Activated naive CD4-positive, alpha-beta T cell treated with anti-CD3 and anti-CD28 coated beads for 36 hours (primary cell): ENCODE measurements around the gene CORO6. TPM values are rescaled to one million over a fixed set of nuclear protein-coding genes. Genes with fewer than 3 reads are reported as not detected.

Experiments
- CTCF ChIA-PET: fragments of 350-600 bp; sonication (Branson Sonifier 250); formaldehyde crosslinking; loops from one replicate; lab custom pipeline; 2021; ENCODE audit warnings: antibody characterized with exemption; lab: Charles Lee
- DNase-seq: peaks from one replicate; pipeline ENCODE4 v3.0.0-alpha.2; 2020
- H3K27ac Mint-ChIP-seq: one replicate; pipeline ENCODE4 v1.8.0; 2021; ENCODE audit warnings: mild to moderate bottlenecking, mixed read lengths
- H3K27me3 Mint-ChIP-seq: one replicate; pipeline ENCODE4 v1.8.0; 2021; ENCODE audit warnings: low read depth, mixed read lengths
- H3K36me3 Mint-ChIP-seq: one replicate; pipeline ENCODE4 v1.8.0; 2021; ENCODE audit warnings: low read depth, mixed read lengths
- H3K4me1 Mint-ChIP-seq: one replicate; pipeline ENCODE4 v1.8.0; 2021; ENCODE audit warnings: low read depth, mixed read lengths
- H3K4me3 Mint-ChIP-seq: one replicate; pipeline ENCODE4 v1.8.0; 2021; ENCODE audit warnings: mild to moderate bottlenecking, moderate library complexity, mixed read lengths
- H3K9me3 Mint-ChIP-seq: one replicate; pipeline ENCODE4 v1.8.0; 2021; ENCODE audit warnings: mixed read lengths
- intact Hi-C: fragments of 100-400 bp; cut with micrococcal nuclease; formaldehyde crosslinking; loops from one replicate; pipeline ENCODE4 v1.15.1; 2023
- total RNA-seq, 2 experiments: library from RNA; stranded (reverse); gene quantifications; one replicate each; pipeline ENCODE4 v1.2.3, GENCODE V29; 2021

The CORO6 gene
- total RNA-seq, 2 experiments from 2014 or later = 24.8 to 27.3 TPM

DNA sequence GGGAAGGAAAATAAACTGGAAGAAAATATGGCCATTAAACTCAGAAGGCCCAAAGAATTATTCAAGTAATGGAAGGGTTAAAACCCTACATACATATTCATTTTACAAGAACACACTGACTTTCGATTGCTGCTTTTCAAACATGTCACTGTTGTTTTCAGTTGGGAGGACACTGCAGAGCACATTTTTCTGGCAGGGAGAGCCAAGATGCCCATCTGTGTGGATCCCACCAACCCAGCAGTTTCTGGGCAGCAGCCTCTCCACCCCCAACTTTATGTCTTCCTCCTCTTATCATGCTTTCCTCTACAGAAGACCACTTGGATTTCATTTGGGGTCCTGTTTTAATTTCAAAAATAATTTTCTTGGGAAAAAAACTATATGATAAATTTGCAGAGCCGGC, 7.1 kb upstream of the CORO6 start:
- Mint-ChIP-seq H3K36me3 (peaks cover 16% of the 10 kb centered on the region), H3K27ac (peak overlapping the region; percentile 68), H3K4me3 (no peak overlapping the region), H3K9me3 (no peaks in the 10 kb centered on the region), H3K4me1 (peaks cover 49% of the 10 kb centered on the region), H3K27me3 (no peaks in the 10 kb centered on the region)
- intact Hi-C loops = no loop called here
- CTCF ChIA-PET = interaction anchor here (0.8 to 3.4 kb wide), 4 partner anchors 9 to 149 kb away, joined by 3 to 15 read pairs (median 4); no protein-coding TSS in a partner anchor
- DNase-seq = no peak

DNA sequence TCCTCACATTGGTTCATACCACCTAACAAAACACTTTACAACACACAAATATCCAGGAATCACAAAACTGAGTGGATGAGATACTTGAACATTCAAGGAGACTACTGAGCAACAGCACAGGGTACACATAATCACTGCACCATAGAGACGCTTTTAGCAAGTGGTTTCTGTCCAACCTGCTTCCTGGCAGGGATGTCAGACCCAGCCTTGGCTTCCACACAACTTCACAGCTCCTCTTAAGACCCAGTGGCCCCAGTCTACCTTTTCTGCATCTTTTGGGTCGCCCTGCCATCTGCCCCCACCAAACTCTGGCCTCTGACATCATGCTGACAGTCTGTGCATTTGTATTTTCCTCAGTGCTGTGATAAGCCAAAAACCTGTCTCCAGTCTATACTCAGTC, 5.9 kb upstream of the CORO6 start:
- peaks cover 14% of the 10 kb centered on the region for H3K36me3 Mint-ChIP-seq
- CTCF ChIA-PET = interaction anchor here (0.9 to 3.4 kb wide), 4 partner anchors 11 to 151 kb away, joined by 3 to 15 read pairs (median 4); no protein-coding TSS in a partner anchor
- H3K27me3 Mint-ChIP-seq = no peaks in the 10 kb centered on the region
- DNase-seq = no peak
- no peak overlapping the region for H3K4me3 Mint-ChIP-seq
- intact Hi-C loops = no loop called here
- no peaks in the 10 kb centered on the region for H3K9me3 Mint-ChIP-seq
- H3K4me1 Mint-ChIP-seq = peaks cover 61% of the 10 kb centered on the region
- H3K27ac Mint-ChIP-seq = peak overlapping the region; percentile 41

DNA sequence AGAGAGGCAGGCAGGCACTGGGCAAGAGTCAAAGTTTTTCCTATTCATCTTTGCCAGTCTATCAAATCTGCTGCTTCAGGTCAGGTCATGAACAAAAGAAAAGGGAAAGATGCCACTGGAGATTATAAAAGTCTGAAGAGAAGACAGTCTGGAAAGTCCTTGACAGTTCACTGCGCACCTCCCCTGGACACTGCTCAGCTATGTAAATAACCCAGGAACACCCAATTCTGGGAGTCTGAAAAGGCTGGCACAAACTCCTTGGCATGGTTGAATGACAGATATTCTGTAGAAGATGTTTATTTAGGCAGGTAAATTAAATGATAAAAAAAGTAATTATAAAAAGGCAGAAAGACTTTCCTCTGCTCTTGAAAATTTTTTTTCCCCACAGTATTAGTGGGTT, 5.2 kb upstream of the CORO6 start:
- H3K27ac Mint-ChIP-seq = peak overlapping the region; percentile 61
- intact Hi-C loops = no loop called here
- peaks cover 68% of the 10 kb centered on the region for H3K4me1 Mint-ChIP-seq
- peaks cover 14% of the 10 kb centered on the region for H3K36me3 Mint-ChIP-seq
- H3K4me3 Mint-ChIP-seq = no peak overlapping the region
- CTCF ChIA-PET = interaction anchor here (0.9 to 3.4 kb wide), 5 partner anchors 9 to 151 kb away, joined by 3 to 15 read pairs (median 3); no protein-coding TSS in a partner anchor
- DNase-seq = no peak
- no peaks in the 10 kb centered on the region for H3K27me3 Mint-ChIP-seq
- no peaks in the 10 kb centered on the region for H3K9me3 Mint-ChIP-seq

DNA sequence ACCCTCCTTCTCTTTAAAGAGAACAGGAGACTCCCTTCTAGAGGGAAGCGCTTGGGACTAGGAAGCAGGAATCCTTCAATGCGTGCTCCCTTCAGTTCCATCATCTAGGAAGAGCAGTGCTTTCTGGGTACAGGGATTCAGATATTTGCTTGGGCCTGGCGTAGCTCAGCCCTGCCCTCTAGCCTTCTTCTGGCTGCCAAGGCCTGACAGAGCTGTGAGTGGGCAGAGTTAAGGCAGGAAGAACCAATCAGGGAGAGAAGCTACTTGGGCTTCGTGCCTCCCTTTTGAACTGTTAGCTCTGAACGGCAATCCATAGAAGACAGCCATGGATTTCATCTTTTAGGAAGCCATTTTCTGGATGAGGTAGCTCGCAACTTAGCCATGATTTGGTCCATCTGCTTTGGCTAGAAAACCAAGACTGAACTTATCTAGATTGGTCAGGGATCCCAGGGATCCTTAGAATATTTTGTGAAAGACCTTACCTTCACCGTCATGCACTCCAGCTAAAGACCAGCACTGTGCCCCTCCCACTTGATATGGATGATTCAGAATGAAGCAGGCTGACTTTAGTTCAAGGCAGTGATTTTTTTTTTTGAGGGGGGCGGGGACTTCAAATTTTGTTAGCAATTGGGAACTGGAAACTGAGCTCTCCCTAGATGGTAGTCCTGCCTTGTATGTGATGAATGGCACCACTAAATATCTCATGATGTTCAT, 2.5 kb upstream of the CORO6 start:
- Mint-ChIP-seq H3K4me1 (peaks cover 78% of the 10 kb centered on the region), H3K9me3 (no peaks in the 10 kb centered on the region), H3K27ac (peak overlapping the region; percentile 96), H3K36me3 (peaks cover 7% of the 10 kb centered on the region), H3K27me3 (no peaks in the 10 kb centered on the region), H3K4me3 (no peak overlapping the region)
- intact Hi-C loops = no loop called here
- DNase-seq = peak; percentile 60
- CTCF ChIA-PET = interaction anchor here (0.6 to 3.6 kb wide), 10 partner anchors 8 to 502 kb away, joined by 3 to 16 read pairs (median 4); no protein-coding TSS in a partner anchor

DNA sequence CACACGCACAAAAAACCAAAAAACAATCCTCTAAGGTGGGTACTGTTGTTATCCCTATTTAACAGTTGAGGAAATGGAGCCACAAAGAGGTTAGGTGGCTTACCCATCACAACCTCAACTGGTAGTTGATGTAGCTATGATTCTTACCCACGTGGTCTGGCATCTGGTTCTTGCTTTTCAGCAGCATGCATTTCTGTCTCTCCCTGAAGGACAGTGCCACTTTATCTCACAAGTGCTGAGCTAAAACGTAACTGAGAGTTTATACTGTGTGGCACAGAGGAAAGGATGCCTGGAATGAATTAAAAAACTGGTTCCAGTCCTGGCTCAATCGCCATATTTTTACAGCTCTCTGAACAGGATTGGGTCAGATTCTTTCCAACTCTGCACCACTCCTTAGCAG, 1.9 kb upstream of the CORO6 start:
- DNase-seq = peak; percentile 67
- H3K27ac Mint-ChIP-seq = peak overlapping the region; percentile 96
- H3K27me3 Mint-ChIP-seq = no peaks in the 10 kb centered on the region
- intact Hi-C loops = loop anchor here (1.0 kb wide), 6 partner anchors 9 to 137 kb away; no protein-coding TSS in a partner anchor
- peaks cover 8% of the 10 kb centered on the region for H3K36me3 Mint-ChIP-seq
- no peak overlapping the region for H3K4me3 Mint-ChIP-seq
- peaks cover 72% of the 10 kb centered on the region for H3K4me1 Mint-ChIP-seq
- no peaks in the 10 kb centered on the region for H3K9me3 Mint-ChIP-seq
- CTCF ChIA-PET = interaction anchor here (0.5 to 3.6 kb wide), 11 partner anchors 8 to 502 kb away, joined by 3 to 16 read pairs (median 4); no protein-coding TSS in a partner anchor

DNA sequence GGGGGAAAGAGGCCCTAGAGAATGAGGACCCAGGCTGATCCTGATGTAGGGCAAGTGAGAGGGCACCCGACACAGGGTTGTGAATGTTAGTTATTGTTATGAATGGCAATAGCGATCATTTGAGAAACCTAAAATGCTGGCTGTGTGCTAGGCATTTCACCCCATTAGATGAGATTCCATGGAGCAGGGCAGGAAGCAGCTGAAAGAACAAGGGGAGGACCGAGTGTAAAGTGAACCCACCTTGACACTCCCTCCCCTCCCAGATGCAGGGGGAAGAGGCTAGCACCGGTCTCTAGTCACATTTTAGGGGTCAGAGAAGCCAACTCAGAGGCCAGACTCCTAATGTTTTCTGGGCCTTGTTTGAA, 553 bp upstream of the CORO6 start:
- CTCF ChIA-PET = interaction anchor here (0.6 to 3.6 kb wide), 6 partner anchors 10 to 253 kb away, joined by 3 to 16 read pairs (median 4); no protein-coding TSS in a partner anchor
- no peak for DNase-seq
- no peaks in the 10 kb centered on the region for H3K9me3 Mint-ChIP-seq
- no peaks in the 10 kb centered on the region for H3K27me3 Mint-ChIP-seq
- peak overlapping the region; percentile 79 for H3K4me3 Mint-ChIP-seq
- peaks cover 8% of the 10 kb centered on the region for H3K36me3 Mint-ChIP-seq
- intact Hi-C loops = no loop called here
- H3K27ac Mint-ChIP-seq = peak overlapping the region; percentile 96
- H3K4me1 Mint-ChIP-seq = peaks cover 62% of the 10 kb centered on the region

DNA sequence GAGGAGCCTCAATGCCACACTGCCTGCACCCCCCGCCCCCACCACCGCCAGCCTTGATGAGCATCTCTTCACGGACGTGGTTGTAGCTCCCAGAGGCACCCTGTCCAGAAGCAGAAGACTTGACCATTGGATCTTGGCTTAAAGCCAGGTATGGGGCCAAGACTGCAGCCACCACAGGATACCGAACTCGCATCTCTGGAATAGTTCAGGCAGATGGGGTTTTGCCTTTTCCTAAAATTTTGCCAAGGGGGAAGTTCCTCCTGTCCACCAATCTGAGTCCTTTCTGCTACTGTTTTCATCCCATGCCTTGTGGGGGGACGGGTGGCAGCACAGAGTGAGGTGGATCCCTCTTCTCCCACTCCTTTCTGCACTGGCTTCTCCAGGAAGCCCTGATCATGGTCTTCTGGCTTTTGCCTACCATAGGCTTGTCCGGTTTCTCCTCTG, 939 bp downstream of the CORO6 start:
- intact Hi-C loops = no loop called here
- Mint-ChIP-seq H3K4me1 (peaks cover 55% of the 10 kb centered on the region), H3K4me3 (peak overlapping the region; percentile 79)

DNA sequence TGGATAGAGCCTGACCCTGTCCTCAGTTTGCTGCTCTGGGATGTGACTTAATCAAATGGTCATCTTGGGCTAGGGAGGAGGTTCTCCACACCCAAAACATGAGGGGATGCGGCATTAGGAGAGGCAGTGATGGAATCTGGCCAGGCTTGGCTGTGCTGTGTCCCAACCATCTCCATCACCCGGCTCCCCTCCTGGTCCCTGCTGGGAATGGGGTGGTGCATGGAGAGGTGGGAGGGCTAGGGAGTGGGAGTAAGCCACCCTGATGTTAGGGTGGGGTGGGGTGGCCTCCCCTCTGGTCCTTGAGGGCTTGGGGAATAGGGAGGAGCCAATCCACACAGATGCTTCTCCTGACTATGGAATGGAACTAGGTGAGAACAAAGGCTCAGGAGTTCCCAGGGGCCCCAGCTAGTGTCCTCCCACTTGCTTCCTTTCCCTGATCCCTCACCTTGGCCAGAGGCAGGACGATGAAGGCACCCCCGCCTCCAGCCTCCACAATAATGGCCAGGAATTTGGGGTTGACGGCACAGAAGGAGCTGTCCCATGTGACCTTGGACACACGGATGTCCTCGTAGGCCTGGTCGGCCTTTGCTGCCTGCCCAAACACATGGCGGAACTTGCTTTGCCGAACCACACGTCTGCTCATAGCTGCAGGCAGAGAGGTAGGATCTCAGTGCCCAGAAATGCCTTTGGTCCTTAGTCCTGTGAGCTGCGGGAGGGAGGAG, 1.8 kb downstream of the CORO6 start:
- Mint-ChIP-seq H3K9me3 (no peaks in the 10 kb centered on the region), H3K4me1 (peaks cover 58% of the 10 kb centered on the region), H3K27me3 (peaks cover 9% of the 10 kb centered on the region), H3K4me3 (peak overlapping the region; percentile 79), H3K27ac (no peak overlapping the region), H3K36me3 (peaks cover 6% of the 10 kb centered on the region)
- CTCF ChIA-PET = interaction anchor here (1.2 to 1.5 kb wide), 2 partner anchors 158 to 310 kb away, joined by 4 to 6 read pairs; no protein-coding TSS in a partner anchor
- no peak for DNase-seq
- intact Hi-C loops = no loop called here

More for the DNA sequence above, 939 bp downstream of the CORO6 start:
- peaks cover 3% of the 10 kb centered on the region for H3K27me3 Mint-ChIP-seq
- H3K36me3 Mint-ChIP-seq = peaks cover 8% of the 10 kb centered on the region
- H3K9me3 Mint-ChIP-seq = no peaks in the 10 kb centered on the region
- CTCF ChIA-PET = interaction anchor here (1.2 to 1.5 kb wide), 2 partner anchors 158 to 309 kb away, joined by 4 to 6 read pairs; no protein-coding TSS in a partner anchor
- H3K27ac Mint-ChIP-seq = peak overlapping the region; percentile 41
- DNase-seq = no peak

DNA sequence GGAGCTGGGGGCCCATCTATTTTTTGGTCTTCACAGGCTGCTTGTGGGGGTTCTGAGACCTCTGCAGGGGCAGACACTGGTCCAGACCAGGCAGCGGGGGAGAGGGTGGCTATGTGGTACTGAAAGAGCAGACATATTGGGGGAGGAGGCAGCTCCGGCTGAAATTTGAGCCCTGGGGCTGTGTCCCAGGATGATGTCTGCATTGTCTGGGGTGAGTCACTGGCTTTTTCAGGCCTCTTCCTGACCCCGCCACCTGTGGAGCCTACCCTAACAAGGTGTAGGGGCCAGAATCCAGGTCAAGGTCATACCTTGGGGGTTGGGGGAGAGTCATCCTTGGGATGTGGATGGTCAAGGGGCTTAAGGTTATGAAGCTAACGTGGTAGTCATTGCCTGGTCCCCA, 2.4 kb downstream of the CORO6 start:
- Mint-ChIP-seq H3K9me3 (no peaks in the 10 kb centered on the region), H3K27ac (no peak overlapping the region), H3K36me3 (peaks cover 3% of the 10 kb centered on the region), H3K4me3 (no peak overlapping the region), H3K27me3 (peaks cover 9% of the 10 kb centered on the region), H3K4me1 (peaks cover 55% of the 10 kb centered on the region)
- intact Hi-C loops = no loop called here
- DNase-seq = no peak
- CTCF ChIA-PET = interaction anchor here (1.0 to 3.9 kb wide), 2 partner anchors 158 to 311 kb away, joined by 5 to 54 read pairs; no protein-coding TSS in a partner anchor

DNA sequence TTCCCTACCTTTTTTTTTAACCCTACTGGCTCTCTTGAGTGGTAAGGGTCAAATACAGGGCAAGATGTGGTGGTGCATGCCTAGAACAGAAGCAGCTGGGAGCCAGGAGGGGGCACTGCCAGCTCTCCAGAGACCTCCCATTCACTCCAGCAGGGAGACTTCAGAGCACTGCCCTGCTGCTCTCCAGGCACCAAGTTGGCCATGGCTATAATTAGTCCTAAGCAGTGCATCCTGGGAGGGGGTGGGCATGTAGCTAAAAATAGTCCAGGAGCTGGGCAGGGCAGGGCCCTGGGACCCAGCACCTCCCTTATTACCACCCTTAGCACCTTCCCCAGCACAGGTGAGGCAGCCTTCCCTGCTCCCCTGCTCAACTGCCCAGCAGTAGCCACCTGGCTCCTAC, 3.5 kb downstream of the CORO6 start:
- Mint-ChIP-seq H3K4me3 (no peak overlapping the region), H3K27me3 (peaks cover 9% of the 10 kb centered on the region), H3K27ac (no peak overlapping the region), H3K4me1 (peaks cover 55% of the 10 kb centered on the region), H3K36me3 (peaks cover 3% of the 10 kb centered on the region), H3K9me3 (no peaks in the 10 kb centered on the region)
- intact Hi-C loops = loop anchor here (5.0 kb wide), 1 partner anchor 227 kb away; the partner anchor contains the start of gene TAOK1
- peak; percentile 53 for DNase-seq
- CTCF ChIA-PET = interaction anchor here (0.6 to 8.6 kb wide), 7 partner anchors 8 to 159 kb away, joined by 3 to 91 read pairs (median 10); partner anchors contain the start of gene ANKRD13B

DNA sequence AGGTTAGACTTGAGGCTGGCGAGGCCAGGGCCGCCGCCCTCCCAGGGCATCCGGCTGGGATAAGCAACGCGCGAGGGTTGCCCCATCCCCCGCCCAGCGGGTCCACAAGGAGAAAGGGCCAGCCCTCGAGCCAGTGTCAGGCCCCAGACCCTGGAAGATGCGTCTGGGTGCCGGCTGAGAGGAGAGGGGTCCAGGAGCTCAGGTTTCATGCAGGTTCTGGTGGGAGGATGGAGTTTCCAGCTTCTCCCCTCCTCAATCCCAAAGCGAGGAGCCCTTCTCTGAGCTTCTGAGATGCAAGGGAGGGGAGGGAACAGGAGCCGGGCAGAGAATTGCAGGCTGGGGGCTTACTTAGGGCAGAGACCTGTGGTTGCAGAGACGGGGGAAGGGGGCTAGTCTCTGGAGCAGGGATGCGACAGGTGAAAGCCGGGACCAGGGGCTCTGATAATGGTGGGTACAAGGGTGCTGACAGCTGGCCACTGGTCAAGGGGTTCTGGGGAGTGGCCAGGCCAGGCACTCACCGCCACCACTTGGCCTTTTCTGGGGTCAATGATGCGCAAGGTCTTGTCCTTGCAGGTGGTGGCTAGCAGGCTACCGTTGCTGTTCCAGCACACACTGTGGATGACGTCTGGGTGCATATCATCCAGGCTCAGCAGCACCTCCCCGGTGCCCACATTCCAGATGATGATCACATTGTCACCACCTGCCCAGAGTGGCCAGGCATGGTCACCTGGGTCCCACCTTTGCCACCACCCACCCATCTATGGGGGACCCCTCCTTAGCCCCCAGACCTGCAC, 4.2 kb downstream of the CORO6 start:
- Mint-ChIP-seq H3K9me3 (no peaks in the 10 kb centered on the region), H3K36me3 (peaks cover 3% of the 10 kb centered on the region), H3K4me3 (peak overlapping the region; percentile 81), H3K27me3 (peaks cover 9% of the 10 kb centered on the region), H3K27ac (no peak overlapping the region), H3K4me1 (peaks cover 54% of the 10 kb centered on the region)
- DNase-seq = no peak
- intact Hi-C loops = loop anchor here (5.0 kb wide), 1 partner anchor 226 kb away; the partner anchor contains the start of gene TAOK1
- CTCF ChIA-PET = interaction anchor here (1.0 to 8.6 kb wide), 28 partner anchors 9 to 361 kb away, joined by 3 to 91 read pairs (median 7); partner anchors contain the start of genes ABHD15, ANKRD13B, SSH2 and TP53I13
